CD14-positive monocyte (primary cell): ENCODE measurements around the gene ADAMTS3. TPM values are rescaled to one million over a fixed set of nuclear protein-coding genes. Genes with fewer than 3 reads are reported as not detected.
"Not testable (repeated sequence)": the region's sequence is repeated elsewhere in the genome, so short reads cannot be mapped to it uniquely, and the experiment has no call there.

Experiments used
- DNase-seq, 3 donors: peaks; one replicate each; pipeline ENCODE4 v3.0.0-alpha.2; 2011 to 2022
- H2AFZ ChIP-seq: 2 replicates; pipeline ENCODE4 v1.6.0; 2012; ENCODE audit warnings: mild to moderate bottlenecking, low read depth, low read length, inconsistent platforms; ENCODE audit not compliant: insufficient read depth, poor library complexity, severe bottlenecking
- H3K27ac ChIP-seq, 2 donors: 1 replicate in 1 of 2; 2 replicates in 1 of 2; pipeline ENCODE4 v1.5.1; 2012 to 2013; ENCODE audit warnings: low read length in 2 of 2, control low read depth in 1 of 2, inconsistent platforms in 1 of 2, low read depth in 1 of 2, mild to moderate bottlenecking in 1 of 2
- H3K27me3 ChIP-seq, 2 donors: one replicate each; pipeline versions ENCODE4 v1.6.0 to v1.6.1; 2011 to 2013; ENCODE audit warnings: low read length in 2 of 2; ENCODE audit not compliant: control insufficient read depth in 2 of 2, insufficient read depth in 2 of 2
- H3K36me3 ChIP-seq, 2 donors: replicated peaks in 1 of 2; 1 replicate in 1 of 2; 2 replicates in 1 of 2; pipeline versions ENCODE4 v1.5.1 to v1.6.1; 2012 to 2013; ENCODE audit warnings: low read length in 2 of 2, control low read depth in 1 of 2, inconsistent platforms in 1 of 2, mild to moderate bottlenecking in 1 of 2; ENCODE audit not compliant: insufficient read depth in 2 of 2, control insufficient read depth in 1 of 2
- H3K4me1 ChIP-seq, 2 donors: 1 replicate in 1 of 2; 2 replicates in 1 of 2; pipeline versions ENCODE4 v1.5.1 to v1.6.1; 2012 to 2013; ENCODE audit warnings: low read length in 2 of 2, control low read depth in 1 of 2, inconsistent platforms in 1 of 2, mild to moderate bottlenecking in 1 of 2, moderate library complexity in 1 of 2; ENCODE audit not compliant: insufficient read depth in 2 of 2, control insufficient read depth in 1 of 2
- H3K4me2 ChIP-seq: replicated peaks from 2 replicates; pipeline ENCODE3; 2012; ENCODE audit warnings: low read length, moderate library complexity, mild to moderate bottlenecking; ENCODE audit not compliant: poor library complexity, severe bottlenecking; ENCODE audit errors: extremely low read depth
- H3K4me3 ChIP-seq, 3 experiments: fragments of 200-600 bp in 1 of 3; sonication (generic) in 1 of 3; replicated peaks in 1 of 3; 1 replicate in 2 of 3; 2 replicates in 1 of 3; pipeline ENCODE4 v1.5.1; 2011 to 2013; ENCODE audit warnings: low read length in 3 of 3, mild to moderate bottlenecking in 3 of 3, control low read depth in 2 of 3, low read depth in 2 of 3, inconsistent platforms in 1 of 3, moderate library complexity in 1 of 3
- H3K79me2 ChIP-seq: 2 replicates; pipeline ENCODE4 v1.6.0; 2012; ENCODE audit warnings: mild to moderate bottlenecking, control low read depth, inconsistent platforms, low read length, moderate library complexity; ENCODE audit not compliant: insufficient read depth
- H3K9ac ChIP-seq: 2 replicates; pipeline ENCODE4 v1.6.0; 2017; ENCODE audit warnings: low read length, mild to moderate bottlenecking; ENCODE audit not compliant: insufficient read depth, poor library complexity, severe bottlenecking
- H3K9me3 ChIP-seq, 2 donors: replicated peaks in 1 of 2; 1 replicate in 1 of 2; 2 replicates in 1 of 2; pipeline versions ENCODE4 v1.5.1 to v1.6.1; 2012 to 2013; ENCODE audit warnings: low read length in 2 of 2, control low read depth in 1 of 2; ENCODE audit not compliant: control insufficient read depth in 1 of 2, insufficient read depth in 1 of 2
- H4K20me1 ChIP-seq: 2 replicates; pipeline ENCODE4 v1.6.0; 2012; ENCODE audit warnings: mild to moderate bottlenecking, low read length, control low read depth, moderate library complexity; ENCODE audit not compliant: insufficient read depth
- H3K27ac Mint-ChIP-seq, 7 donors: one replicate each; pipeline ENCODE4 v1.8.0; 2020; ENCODE audit warnings: mild to moderate bottlenecking in 7 of 7, mixed read lengths in 7 of 7, moderate library complexity in 6 of 7, inconsistent platforms in 2 of 7
- H3K27me3 Mint-ChIP-seq, 3 donors: one replicate each; pipeline ENCODE4 v1.8.0; 2021 to 2022; ENCODE audit warnings: low read depth in 3 of 3, mild to moderate bottlenecking in 3 of 3, mixed read lengths in 3 of 3, moderate library complexity in 3 of 3, inconsistent platforms in 1 of 3
- H3K36me3 Mint-ChIP-seq, 2 donors: one replicate each; pipeline ENCODE4 v1.8.0; 2020; ENCODE audit warnings: mixed read lengths in 2 of 2, inconsistent platforms in 1 of 2, mild to moderate bottlenecking in 1 of 2
- H3K4me1 Mint-ChIP-seq: one replicate; pipeline ENCODE4 v1.8.0; 2020; ENCODE audit warnings: mild to moderate bottlenecking, mixed read lengths
- H3K4me3 Mint-ChIP-seq, 2 donors: one replicate each; pipeline ENCODE4 v1.8.0; 2020; ENCODE audit warnings: mild to moderate bottlenecking in 2 of 2, mixed read lengths in 2 of 2, moderate library complexity in 1 of 2
- H3K9me3 Mint-ChIP-seq, 7 donors: one replicate each; pipeline ENCODE4 v1.8.0; 2020 to 2022; ENCODE audit warnings: mixed read lengths in 7 of 7, mild to moderate bottlenecking in 6 of 7, moderate library complexity in 6 of 7, inconsistent platforms in 2 of 7
- WGBS: methylation state at CpG from one replicate; pipeline ENCODE4 v1.1.5; 2013; ENCODE audit warnings: missing lambda C conversion rate; ENCODE audit not compliant: insufficient coverage; 5-methylcytosine and 5-hydroxymethylcytosine counted together
- intact Hi-C, 2 donors: fragments of 100-400 bp; cut with micrococcal nuclease; formaldehyde crosslinking; loops; one replicate each; pipeline versions ENCODE4 v1.15.0 to v1.15.1; 2023
- polyA plus RNA-seq, 3 donors: library from polyadenylated mRNA; depleted of rRNA in 1 of 3; unstranded in 2 of 3; stranded (reverse) in 1 of 3; fragments of 300-500 nt in 2 of 3; fragments of >200 nt in 1 of 3; fragmentation: Illumina TruSeq in 2 of 3; gene quantifications; 1 replicate in 2 of 3; 2 replicates in 1 of 3; pipeline ENCODE4 v1.2.3, GENCODE V29; 2012 to 2021
- TF ChIP-seq, protein P1 (sequence below): fragments of 200-600 bp; IDR thresholded peaks from one replicate; pipeline ENCODE4 v1.8.0; 2022; ENCODE audit warnings: antibody characterized with exemption, mild to moderate bottlenecking

ADAMTS3 gene
- polyA plus RNA-seq, 3 donors: not detected

DNA sequence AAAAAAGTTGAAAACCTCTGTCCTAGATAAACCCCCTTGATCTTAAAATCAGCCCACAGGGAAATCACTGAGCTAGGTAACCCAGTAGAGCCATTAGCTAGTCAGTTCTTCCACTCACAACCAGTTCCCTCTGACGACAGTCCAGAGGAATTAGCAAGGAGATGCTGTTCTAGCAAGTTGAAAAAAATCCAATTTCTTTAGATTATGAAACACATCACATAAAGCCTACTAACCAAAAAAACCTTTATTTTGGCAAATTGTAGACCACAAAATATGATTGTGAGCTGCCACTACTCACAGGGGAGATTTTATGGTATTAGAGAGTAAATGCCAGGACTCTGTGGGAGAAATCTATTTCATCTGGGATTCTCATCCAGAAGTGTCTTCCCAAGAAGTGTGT, 22.6 kb downstream of the ADAMTS3 start:
- H3K79me2 ChIP-seq: no peaks in the 10 kb centered on the region
- TF ChIP-seq, protein P1, sequence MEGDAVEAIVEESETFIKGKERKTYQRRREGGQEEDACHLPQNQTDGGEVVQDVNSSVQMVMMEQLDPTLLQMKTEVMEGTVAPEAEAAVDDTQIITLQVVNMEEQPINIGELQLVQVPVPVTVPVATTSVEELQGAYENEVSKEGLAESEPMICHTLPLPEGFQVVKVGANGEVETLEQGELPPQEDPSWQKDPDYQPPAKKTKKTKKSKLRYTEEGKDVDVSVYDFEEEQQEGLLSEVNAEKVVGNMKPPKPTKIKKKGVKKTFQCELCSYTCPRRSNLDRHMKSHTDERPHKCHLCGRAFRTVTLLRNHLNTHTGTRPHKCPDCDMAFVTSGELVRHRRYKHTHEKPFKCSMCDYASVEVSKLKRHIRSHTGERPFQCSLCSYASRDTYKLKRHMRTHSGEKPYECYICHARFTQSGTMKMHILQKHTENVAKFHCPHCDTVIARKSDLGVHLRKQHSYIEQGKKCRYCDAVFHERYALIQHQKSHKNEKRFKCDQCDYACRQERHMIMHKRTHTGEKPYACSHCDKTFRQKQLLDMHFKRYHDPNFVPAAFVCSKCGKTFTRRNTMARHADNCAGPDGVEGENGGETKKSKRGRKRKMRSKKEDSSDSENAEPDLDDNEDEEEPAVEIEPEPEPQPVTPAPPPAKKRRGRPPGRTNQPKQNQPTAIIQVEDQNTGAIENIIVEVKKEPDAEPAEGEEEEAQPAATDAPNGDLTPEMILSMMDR: no peak
- Mint-ChIP-seq H3K9me3 (peaks cover 0 to 14% (median 2%) of the 10 kb centered on the region in 7 donors), H3K27ac (no peak overlapping the region), H3K4me3 (no peak overlapping the region), H3K4me1 (no peaks in the 10 kb centered on the region), H3K27me3 (no peaks in the 10 kb centered on the region), H3K36me3 (no peaks in the 10 kb centered on the region)
- no peak overlapping the region for H3K4me2 ChIP-seq
- H3K4me1 ChIP-seq: no peaks in the 10 kb centered on the region
- H3K27ac ChIP-seq: no peak overlapping the region
- H3K36me3 ChIP-seq: no peaks in the 10 kb centered on the region
- intact Hi-C loops: no loop called here
- no CpG with 5 or more reads among the region's 1 CpG for WGBS
- H3K9me3 ChIP-seq: no peaks in the 10 kb centered on the region
- H3K4me3 ChIP-seq: no peak overlapping the region
- H3K27me3 ChIP-seq: no peaks in the 10 kb centered on the region
- no peak for DNase-seq
- no peak overlapping the region for H3K9ac ChIP-seq
- no peak overlapping the region for H2AFZ ChIP-seq
- H4K20me1 ChIP-seq: no peaks in the 10 kb centered on the region

DNA sequence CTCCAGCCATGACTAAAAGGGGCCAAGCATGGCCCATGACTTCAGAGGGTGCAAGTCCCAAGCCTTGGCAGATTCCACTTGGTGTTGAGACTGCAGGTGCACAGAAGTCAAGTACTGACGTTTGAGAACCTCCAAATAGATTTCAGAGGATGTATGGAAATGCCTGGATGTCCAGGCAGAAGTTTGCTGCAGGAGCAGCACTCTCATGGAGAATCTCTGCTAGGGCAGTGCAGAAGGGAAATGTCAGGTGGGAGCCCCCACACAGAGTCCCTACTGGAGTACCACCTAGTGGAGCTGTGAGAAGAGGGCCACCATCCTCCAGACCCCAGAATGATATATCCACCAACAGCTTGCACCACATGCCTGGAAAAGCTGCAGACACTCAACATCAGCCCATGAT, 28.3 kb downstream of the ADAMTS3 start:
- DNase-seq, H4K20me1 ChIP-seq: not testable (repeated sequence)

More for the DNA sequence above, 28.3 kb downstream of the ADAMTS3 start:
- H2AFZ ChIP-seq, H3K27me3 ChIP-seq, H3K9ac ChIP-seq, intact Hi-C loops, H3K27ac Mint-ChIP-seq, H3K36me3 ChIP-seq, H3K27me3 Mint-ChIP-seq, H3K36me3 Mint-ChIP-seq, H3K27ac ChIP-seq, H3K79me2 ChIP-seq, H3K4me1 ChIP-seq, H3K4me1 Mint-ChIP-seq, H3K4me2 ChIP-seq, H3K4me3 Mint-ChIP-seq, H3K4me3 ChIP-seq: not testable (repeated sequence)
- H3K9me3 Mint-ChIP-seq: peaks cover 9 to 18% (median 13%) of the 10 kb centered on the region in 7 donors
- WGBS: 67% methylated on average over 1 of the region's 1 CpG
- H3K9me3 ChIP-seq: peaks cover 8 to 11% of the 10 kb centered on the region in 2 donors
